A375 (cell line): ENCODE data around the gene UGT2A2. TPM values are rescaled to one million over a fixed set of nuclear protein-coding genes. Genes with fewer than 3 reads are reported as not detected.

Source experiments
- small RNA-seq: library from RNA; depleted of rRNA; stranded (forward); fragments of <200 nt; gene quantifications from one replicate; pipeline ENCODE3, GENCODE V24; 2014
- total RNA-seq: library from RNA; depleted of rRNA; stranded (reverse); fragments of >200 nt; shearing (Covaris generic); gene quantifications from 2 replicates; pipeline ENCODE4 v1.2.3, GENCODE V29; 2014; rRNA removed

UGT2A2 gene
- total RNA-seq, result not detected in 2 replicates

DNA sequence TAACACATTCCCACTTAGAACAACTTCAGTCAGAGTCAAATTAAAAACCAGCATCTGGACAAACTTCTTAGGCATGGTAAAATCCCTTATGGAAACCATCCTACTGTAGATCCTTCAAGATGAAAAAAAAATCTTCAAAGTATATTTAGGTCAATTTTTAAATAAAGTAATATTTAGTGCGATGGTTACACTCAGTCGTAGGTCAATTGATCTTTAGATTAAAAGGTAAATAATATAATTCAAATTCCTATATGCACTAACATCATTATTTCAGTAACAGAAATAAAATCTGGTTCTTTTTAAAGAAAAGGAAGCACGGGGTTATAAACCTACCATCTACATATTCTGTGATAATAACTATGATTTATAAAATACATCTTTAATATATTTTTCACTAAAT is at the start of gene UGT2A2:
Gene UGT2A2, minus strand, starts transcription at position 101 of the 400 bp plus-strand sequence. Its CDS starts 2 bp downstream, at position 99.

GRCh38 chr4:69653147-69653546 is 13.7 kb upstream of the UGT2A2 start, which contains the start of gene UGT2A1:
TSS of gene UGT2A1 (minus strand) at chr4:69653247. CDS start at chr4:69647644, 5,603 bp downstream.

Small RNA genes within 50 kb of the gene (small RNA-seq; reads per million reads assigned to genes)
- gene UGT2A2, result not detected

Other genes starting within 250 kb of the UGT2A2 start
- gene UGT2B4, start 143.7 kb downstream of the UGT2A2 start, total RNA-seq, result not detected in 2 replicates
- gene UGT2A1, start 13.6 kb upstream of the UGT2A2 start, total RNA-seq, result not detected in 2 replicates
- gene SULT1B1, start 121.0 kb upstream of the UGT2A2 start, total RNA-seq, result 0.11 and 0.13 TPM in 2 replicates
- not detected in 2 replicates for gene SULT1E1, start 220.5 kb upstream of the UGT2A2 start, total RNA-seq